IMR-90 (cell line): Measurements from ENCODE around the gene LMO2. TPM values are rescaled to one million over a fixed set of nuclear protein-coding genes. Genes with fewer than 3 reads are reported as not detected.

Experiments used
- ATAC-seq: fragments of 200-7000 bp; cut with Tn5 transposase; 2 replicates; pipeline ENCODE4 v1.9.1; 2020; ENCODE audit warnings: low read depth, mild to moderate bottlenecking, moderate library complexity
- BruUV-seq: library from RNA; stranded (reverse); fragments of 400-500 nt; replicated peaks from 2 replicates; lab custom pipeline; 2021; lab: Mats Ljungman, UMichigan
- CTCF ChIA-PET: fragments of 300-600 bp; formaldehyde crosslinking; extraction: SDS; loops from one replicate; lab custom pipeline; 2021; ENCODE audit warnings: antibody characterized with exemption; lab: Yijun Ruan, JAX
- POLR2A ChIA-PET: fragments of 300-600 bp; sonication (Branson Sonifier 250); formaldehyde crosslinking; loops from one replicate; lab custom pipeline; 2022; ENCODE audit warnings: antibody characterized with exemption; ENCODE audit not compliant: unreplicated experiment; lab: Charles Lee
- DNase-seq: peaks from one replicate; pipeline ENCODE4 v3.0.0; 2013
- H2AFZ ChIP-seq: replicated peaks from 2 replicates; pipeline ENCODE3; 2013; ENCODE audit warnings: low read length, mild to moderate bottlenecking; ENCODE audit not compliant: poor library complexity
- H2AK5ac ChIP-seq: 2 replicates; pipeline ENCODE4 v1.6.1; 2013; ENCODE audit warnings: low read depth, low read length, inconsistent platforms
- H2AK9ac ChIP-seq: replicated peaks from 2 replicates; pipeline ENCODE3; 2013; ENCODE audit warnings: mild to moderate bottlenecking, low read depth, low read length, moderate library complexity; ENCODE audit not compliant: poor library complexity
- H2BK120ac ChIP-seq: 2 replicates; pipeline ENCODE4 v1.6.1; 2013; ENCODE audit warnings: low read depth, low read length, inconsistent platforms
- H2BK15ac ChIP-seq: 3 replicates; pipeline ENCODE4 v1.6.1; 2013; ENCODE audit warnings: low read depth, low read length, inconsistent platforms
- H2BK20ac ChIP-seq: 2 replicates; pipeline ENCODE4 v1.6.1; 2013; ENCODE audit warnings: low read depth, mild to moderate bottlenecking, inconsistent platforms, low read length, moderate library complexity
- H2BK5ac ChIP-seq: 2 replicates; pipeline ENCODE4 v1.6.1; 2013; ENCODE audit warnings: mild to moderate bottlenecking, low read depth, low read length, inconsistent platforms; ENCODE audit not compliant: poor library complexity, severe bottlenecking
- H3K14ac ChIP-seq: replicated peaks from 2 replicates; pipeline ENCODE4 v1.6.1; 2013; ENCODE audit warnings: low read depth, low read length, inconsistent platforms
- H3K18ac ChIP-seq: 2 replicates; pipeline ENCODE4 v1.6.1; 2013; ENCODE audit warnings: low read depth, low read length, control low read depth
- H3K23ac ChIP-seq: 2 replicates; pipeline ENCODE4 v1.6.1; 2013; ENCODE audit warnings: low read depth, low read length, inconsistent platforms
- H3K27ac ChIP-seq: 2 replicates; pipeline ENCODE4 v1.5.1; 2013; ENCODE audit warnings: mild to moderate bottlenecking, control low read depth, low read length; ENCODE audit not compliant: insufficient read depth
- H3K27me3 ChIP-seq: 2 replicates; pipeline ENCODE4 v1.6.1; 2013; ENCODE audit warnings: low read length; ENCODE audit not compliant: control insufficient read depth, insufficient read depth
- H3K36me3 ChIP-seq: 2 replicates; pipeline ENCODE4 v1.6.1; 2013; ENCODE audit warnings: low read length, mixed read lengths; ENCODE audit not compliant: control insufficient read depth, insufficient read depth
- H3K4ac ChIP-seq: 2 replicates; pipeline ENCODE4 v1.6.1; 2013; ENCODE audit warnings: low read depth, low read length, inconsistent platforms
- H3K4me1 ChIP-seq: 2 replicates; pipeline ENCODE4 v1.6.1; 2013; ENCODE audit warnings: low read length, mixed read lengths; ENCODE audit not compliant: control insufficient read depth, insufficient read depth
- H3K4me2 ChIP-seq: 2 replicates; pipeline ENCODE4 v1.6.1; 2013; ENCODE audit warnings: low read depth, mild to moderate bottlenecking, control low read depth, low read length, moderate library complexity
- H3K4me3 ChIP-seq: 2 replicates; pipeline ENCODE4 v1.5.1; 2013; ENCODE audit warnings: low read depth, mild to moderate bottlenecking, control low read depth, low read length, moderate library complexity; ENCODE audit not compliant: insufficient read depth
- H3K56ac ChIP-seq: 2 replicates; pipeline ENCODE4 v1.6.1; 2013; ENCODE audit warnings: low read length, inconsistent platforms; ENCODE audit not compliant: insufficient read depth; ENCODE audit errors: extremely low read depth
- H3K79me1 ChIP-seq, 2 experiments: 2 replicates each; pipeline ENCODE4 v1.6.1; 2013; ENCODE audit warnings: low read length in 2 of 2, inconsistent platforms in 1 of 2, low read depth in 1 of 2
- H3K9ac ChIP-seq: 2 replicates; pipeline ENCODE4 v1.6.1; 2013; ENCODE audit warnings: low read depth, low read length, control low read depth
- H3K9me1 ChIP-seq: 2 replicates; pipeline ENCODE4 v1.6.1; 2013; ENCODE audit warnings: low read length, inconsistent platforms; ENCODE audit not compliant: insufficient read depth
- H3K9me3 ChIP-seq: 2 replicates; pipeline ENCODE4 v1.6.1; 2013; ENCODE audit warnings: low read length; ENCODE audit not compliant: control insufficient read depth, insufficient read depth
- H4K20me1 ChIP-seq: 2 replicates; pipeline ENCODE4 v1.6.1; 2013; ENCODE audit warnings: low read length, inconsistent platforms; ENCODE audit not compliant: insufficient read depth
- H4K5ac ChIP-seq: 2 replicates; pipeline ENCODE4 v1.6.1; 2013; ENCODE audit warnings: mild to moderate bottlenecking, low read depth, low read length, control low read depth
- H4K8ac ChIP-seq, 2 experiments: 2 replicates each; pipeline ENCODE4 v1.6.1; 2013; ENCODE audit warnings: low read depth in 2 of 2, low read length in 2 of 2, control low read depth in 1 of 2, inconsistent platforms in 1 of 2
- H4K91ac ChIP-seq: 2 replicates; pipeline ENCODE4 v1.6.1; 2013; ENCODE audit warnings: low read depth, low read length, inconsistent platforms; ENCODE audit not compliant: insufficient read depth
- BHLHE40 ChIP-seq: fragments of 150-350 bp; IDR thresholded peaks from 2 replicates; pipeline ENCODE4 v1.6.1; 2016; ENCODE audit warnings: mild to moderate bottlenecking, low read depth, low read length
- CHD1 ChIP-seq: IDR thresholded peaks from 2 replicates; pipeline ENCODE4 v1.6.1; 2012; ENCODE audit warnings: low read depth, low read length, improper control_type of control experiment
- CTCF ChIP-seq: conservative IDR thresholded peaks from 2 replicates; pipeline ENCODE4 v1.5.1; 2012; ENCODE audit warnings: mild to moderate bottlenecking, low read depth, low read length, improper control_type of control experiment
- FOS ChIP-seq: fragments of 150-350 bp; IDR thresholded peaks from 2 replicates; pipeline ENCODE4 v1.6.1; 2016; ENCODE audit warnings: low read depth, low read length
- MAFK ChIP-seq: IDR thresholded peaks from 2 replicates; pipeline ENCODE4 v1.6.1; 2012; ENCODE audit warnings: low read depth, low read length, improper control_type of control experiment
- MAZ ChIP-seq: IDR thresholded peaks from 2 replicates; pipeline ENCODE4 v1.6.1; 2012; ENCODE audit warnings: low read depth, mild to moderate bottlenecking, low read length, improper control_type of control experiment, moderate library complexity, borderline replicate concordance
- MXI1 ChIP-seq: IDR thresholded peaks from 2 replicates; pipeline ENCODE4 v1.6.1; 2012; ENCODE audit warnings: low read depth, mild to moderate bottlenecking, low read length, moderate library complexity, borderline replicate concordance
- NFE2L2 ChIP-seq: fragments of 150-350 bp; IDR thresholded peaks from 2 replicates; pipeline ENCODE4 v1.6.1; 2016; ENCODE audit warnings: low read depth, mild to moderate bottlenecking, low read length
- POLR2A ChIP-seq: IDR thresholded peaks from 2 replicates; pipeline ENCODE4 v1.6.1; 2012; ENCODE audit warnings: mild to moderate bottlenecking, low read depth, low read length
- RCOR1 ChIP-seq: IDR thresholded peaks from 2 replicates; pipeline ENCODE4 v1.6.1; 2012; ENCODE audit warnings: mild to moderate bottlenecking, low read length, improper control_type of control experiment; ENCODE audit not compliant: insufficient replicate concordance
- RFX5 ChIP-seq: IDR thresholded peaks from 2 replicates; pipeline ENCODE4 v1.8.0; 2012; ENCODE audit warnings: low read depth, mild to moderate bottlenecking, low read length, moderate library complexity
- SMC3 ChIP-seq: fragments of 150-350 bp; IDR thresholded peaks from 2 replicates; pipeline ENCODE4 v1.6.1; 2016; ENCODE audit warnings: low read depth, mild to moderate bottlenecking, antibody characterized with exemption, low read length, moderate library complexity
- USF2 ChIP-seq: fragments of 150-350 bp; IDR thresholded peaks from 2 replicates; pipeline ENCODE4 v1.6.1; 2017; ENCODE audit warnings: mild to moderate bottlenecking, antibody characterized with exemption, low read length, low read depth
- WGBS, 2 experiments: methylation state at CpG; one replicate each; pipeline versions ENCODE4 v1.1.5 to v1.1.7; 2013; ENCODE audit warnings: missing lambda C conversion rate in 2 of 2; ENCODE audit not compliant: insufficient read length in 1 of 2; ENCODE audit errors: extremely low coverage in 2 of 2; 5-methylcytosine and 5-hydroxymethylcytosine counted together
- dilution Hi-C: fragments of 300-500 bp; cut with HindIII; formaldehyde crosslinking; loops from one replicate; pipeline ENCODE4 v1.14.3; 2018; ENCODE audit warnings: low sequenced_read_pairs; ENCODE audit not compliant: unreplicated experiment
- in situ Hi-C: fragments of 300-500 bp; cut with MboI; formaldehyde crosslinking; loops from 3 replicates; pipeline ENCODE4 v1.14.3; 2019; ENCODE audit warnings: low sequenced_read_pairs, inconsistent platforms, mixed read lengths
- intact Hi-C: fragments of 100-400 bp; cut with micrococcal nuclease; formaldehyde crosslinking; loops from 2 replicates; pipeline ENCODE4 v1.10.0; 2022
- polyA plus RNA-seq, 3 experiments: library from polyadenylated mRNA; depleted of rRNA; stranded (reverse); fragments of >200 nt; gene quantifications; 2 replicates each; pipeline ENCODE4 v1.2.3, GENCODE V29; 2012; ENCODE audit warnings: low replicate concordance in 1 of 3
- total RNA-seq: library from RNA; depleted of rRNA; stranded (reverse); fragments of >200 nt; gene quantifications from 2 replicates; pipeline ENCODE4 v1.2.3, GENCODE V29; 2012

Gene LMO2
- total and polyA plus RNA-seq, 2 of the 4 experiments (the other 2 are of a cell fraction): not detected

GRCh38 chr11:33935461-33936456 lies 43.9 kb upstream of the LMO2 start:
- Histone ChIP-seq H3K4me3 (no peak overlapping the region), H4K5ac (no peak overlapping the region), H2BK120ac (no peak overlapping the region), H3K14ac (no peak overlapping the region), H3K36me3 (no peaks in the 10 kb centered on the region), H3K9ac (no peak overlapping the region), H3K56ac (no peak overlapping the region), H3K18ac (no peak overlapping the region), H2AFZ (no peak overlapping the region), H3K79me1 (no peaks in the 10 kb centered on the region), H3K27ac (no peak overlapping the region), H4K91ac (no peak overlapping the region), H2BK15ac (no peak overlapping the region), H3K9me1 (no peaks in the 10 kb centered on the region), H2BK20ac (no peak overlapping the region), H3K4me2 (no peak overlapping the region), H3K27me3 (peaks cover 6% of the 10 kb centered on the region), H2BK5ac (no peak overlapping the region), H4K20me1 (no peaks in the 10 kb centered on the region), H3K4ac (no peak overlapping the region), H2AK5ac (no peak overlapping the region), H4K8ac (no peak overlapping the region), H2AK9ac (no peak overlapping the region), H3K9me3 (peaks cover 3% of the 10 kb centered on the region), H3K23ac (no peak overlapping the region), H3K4me1 (peaks cover 3% of the 10 kb centered on the region)
- WGBS, 2 experiments: 67% methylated on average over 4 of the region's 14 CpGs; no CpG with 5 or more reads in 1 of the 2 experiments
- ATAC-seq (no peak), DNase-seq (no peak)
- TF ChIP-seq FOS (no peak), USF2 (no peak), RCOR1 (no peak), MAFK (no peak), POLR2A (no peak), CHD1 (no peak), RFX5 (no peak), CTCF (no peak), BHLHE40 (no peak), SMC3 (no peak), MAZ (no peak), MXI1 (no peak), NFE2L2 (no peak)
- no TSS peak for BruUV-seq
- in situ Hi-C loops (no loop called here), dilution Hi-C loops (no loop called here), intact Hi-C loops (no loop called here)
- POLR2A ChIA-PET: interaction anchor here (0.6 kb wide), 1 partner anchor 32 kb away, joined by 4 read pairs; no protein-coding TSS in a partner anchor
- CTCF ChIA-PET: no interaction called here
